Ramos (cell line): Measurements from ENCODE around the gene GOLGA6C.
"Not testable (repeated sequence)": the region's sequence is repeated elsewhere in the genome, so short reads cannot be mapped to it uniquely, and the experiment has no call there.

ENCODE experiments used
- in situ Hi-C: fragments of 300-500 bp; cut with MboI; formaldehyde crosslinking; loops from one replicate; pipeline ENCODE4 v1.14.3; 2022; ENCODE audit warnings: low sequenced_read_pairs; ENCODE audit not compliant: unreplicated experiment

The GOLGA6C gene

GRCh38 chr15:75249726-75250125 is 8.4 kb upstream of the GOLGA6C start:
- in situ Hi-C loops, result no loop called here

GRCh38 chr15:75251343-75251742 is 6.8 kb upstream of the GOLGA6C start:
- in situ Hi-C loops, result not testable (repeated sequence)

GRCh38 chr15:75252285-75252684 is 5.8 kb upstream of the GOLGA6C start:
- in situ Hi-C loops, result not testable (repeated sequence)

GRCh38 chr15:75258620-75259343 is 648 bp downstream of the GOLGA6C start:
- in situ Hi-C loops, result not testable (repeated sequence)

- in situ Hi-C loops, result not testable (repeated sequence)
These were observed 1.7 kb downstream of the GOLGA6C start for GRCh38 chr15:75259873-75260272.

- in situ Hi-C loops, result not testable (repeated sequence)
These were observed 15.7 kb downstream of the GOLGA6C start for GRCh38 chr15:75273751-75274359.

- in situ Hi-C loops, result not testable (repeated sequence)
These were observed 16.5 kb downstream of the GOLGA6C start for GRCh38 chr15:75274509-75275107.

- in situ Hi-C loops, result not testable (repeated sequence)
These were observed 17.5 kb downstream of the GOLGA6C start for GRCh38 chr15:75275617-75276016.

- in situ Hi-C loops, result not testable (repeated sequence)
These were observed 20.4 kb downstream of the GOLGA6C start for GRCh38 chr15:75278497-75278896.

GRCh38 chr15:75282572-75282971 is 24.4 kb downstream of the GOLGA6C start, which contains the start of gene GOLGA6D:
GOLGA6D (plus strand) TSS chr15:75282835; CDS start chr15:75282876, 41 bp downstream.
- in situ Hi-C loops, result not testable (repeated sequence)

GRCh38 chr15:75284152-75284551 is 26.0 kb downstream of the GOLGA6C start:
- in situ Hi-C loops, result not testable (repeated sequence)

- in situ Hi-C loops, result not testable (repeated sequence)
These were observed 35.5 kb downstream of the GOLGA6C start for GRCh38 chr15:75293660-75294059.

GRCh38 chr15:75298541-75299310 is 40.6 kb downstream of the GOLGA6C start:
- in situ Hi-C loops, result not testable (repeated sequence)

- in situ Hi-C loops, result not testable (repeated sequence)
These were observed 41.2 kb downstream of the GOLGA6C start for GRCh38 chr15:75299311-75299688.

GRCh38 chr15:75300026-75300425 is 41.9 kb downstream of the GOLGA6C start:
- in situ Hi-C loops, result not testable (repeated sequence)

GRCh38 chr15:75302318-75302717 is 44.2 kb downstream of the GOLGA6C start:
- in situ Hi-C loops, result no loop called here

GRCh38 chr15:75302753-75303152 is 44.6 kb downstream of the GOLGA6C start:
- in situ Hi-C loops, result not testable (repeated sequence)

GRCh38 chr15:75306188-75306587 is 48.1 kb downstream of the GOLGA6C start:
- in situ Hi-C loops, result no loop called here

- in situ Hi-C loops, result no loop called here
These were observed 49.8 kb downstream of the GOLGA6C start for GRCh38 chr15:75307778-75308390.

GRCh38 chr15:75309711-75310110 is 51.6 kb downstream of the GOLGA6C start:
- in situ Hi-C loops, result no loop called here
